ENCODE measurements around the gene EXOC8. TPM values are rescaled to one million over a fixed set of nuclear protein-coding genes. Genes with fewer than 3 reads are reported as not detected.

Gene EXOC8
- total and polyA plus RNA-seq, 2 donors (not counting 3 experiments of a cell fraction or from before 2014, with no cell fraction given): 2.8 to 13.2 TPM

DNA sequence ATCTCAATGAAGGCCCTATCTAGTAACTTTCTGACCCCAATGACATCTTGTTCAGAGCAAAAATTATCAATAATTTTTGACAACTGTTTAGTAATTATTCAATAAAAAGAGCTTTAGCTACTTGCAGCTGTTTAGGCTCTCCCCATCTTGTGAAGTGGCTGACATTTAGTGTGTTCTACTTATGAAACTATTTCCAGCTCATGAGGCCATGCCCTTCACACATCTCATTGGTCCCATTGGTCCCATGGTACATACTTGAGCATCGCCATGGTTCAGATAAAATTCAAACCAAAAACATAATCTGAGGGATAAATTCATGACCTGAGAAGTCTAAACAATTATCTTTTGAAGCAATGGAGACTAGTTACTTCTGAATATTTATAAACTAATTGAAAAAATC lies 24.7 kb upstream of the EXOC8 start:
- ChIA-PET POLR2A (no interaction called here), CTCF (interaction anchor here (0.6 to 3.6 kb wide), 9 partner anchors 10 to 222 kb away, joined by 3 to 19 read pairs (median 4); partner anchors contain the start of gene EXOC8)
- Histone ChIP-seq H3K4me1 (ENCODE audit: control insufficient read depth, extremely low read depth, insufficient read depth, low read length) (peaks cover 4% of the 10 kb centered on the region), H2AFZ (ENCODE audit: low read depth, low read length) (no peak overlapping the region), H3K27me3 (ENCODE audit: control insufficient read depth in 2 of 2, insufficient read depth in 2 of 2, low read length in 2 of 2) (no peaks in the 10 kb centered on the region), H3K4me2 (ENCODE audit: insufficient read depth, low read length) (no peak overlapping the region), H4K20me1 (replicated peaks; ENCODE audit: control insufficient read depth, extremely low read depth, insufficient read depth, low read length) (no peaks in the 10 kb centered on the region), H3K4me3 (replicated peaks in 1 of 3; ENCODE audit: insufficient read depth in 1 of 3, low read depth in 1 of 3, low read length in 3 of 3) (no peak overlapping the region), H3K9me3 (replicated peaks; ENCODE audit: control insufficient read depth, insufficient read depth, low read length) (no peaks in the 10 kb centered on the region), H3K79me2 (ENCODE audit: control insufficient read depth, insufficient read depth, low read length) (no peaks in the 10 kb centered on the region), H3K27ac (ENCODE audit: insufficient read depth, low read depth, low read length) (no peak overlapping the region), H3K9ac (replicated peaks; ENCODE audit: extremely low read depth, insufficient read depth, low read length) (no peak overlapping the region), H3K9me1 (replicated peaks; ENCODE audit: control insufficient read depth, extremely low read depth, insufficient read depth, low read length) (no peaks in the 10 kb centered on the region), H3K36me3 (ENCODE audit: control insufficient read depth in 2 of 2, extremely low read depth in 1 of 2, insufficient read depth in 2 of 2, low read length in 2 of 2) (peaks cover 0 to under 1% of the 10 kb centered on the region in 2 experiments)
- intact Hi-C loops (cut with micrococcal nuclease): no loop called here
- dilution Hi-C loops (cut with MboI; ENCODE audit: extremely low pct_ligation_motif_present, low sequenced_read_pairs): no loop called here
- TF ChIP-seq MYC (IDR thresholded peaks at IDR 0.05; ENCODE audit: low read depth, low read length): no peak
- no peak for TF ChIP-seq CTCF (IDR thresholded peaks at IDR 0.05; ENCODE audit: extremely low read depth in 1 of 2, insufficient read depth in 1 of 2, low read depth in 1 of 2, low read length in 2 of 2)
- no peak for TF ChIP-seq EZH2 (IDR thresholded peaks at IDR 0.05; ENCODE audit: borderline replicate concordance, low read depth, low read length, severe bottlenecking)
- no peak for TF ChIP-seq POLR2AphosphoS5 (IDR thresholded peaks at IDR 0.05; ENCODE audit: insufficient read depth, low read depth, low read length)
- no peak for TF ChIP-seq GATA2 (IDR thresholded peaks at IDR 0.05; ENCODE audit: insufficient read depth, insufficient read length, low read depth, low read length)
- TF ChIP-seq MAX (IDR thresholded peaks at IDR 0.05; ENCODE audit: insufficient read depth, insufficient read length): no peak
- no peak for TF ChIP-seq JUN (IDR thresholded peaks at IDR 0.05; ENCODE audit: borderline replicate concordance, insufficient read depth, insufficient read length, low read depth)
- no peak for TF ChIP-seq POLR2A (IDR thresholded peaks at IDR 0.05; ENCODE audit: low read depth, low read length)
- no peak for TF ChIP-seq FOS (IDR thresholded peaks at IDR 0.05; ENCODE audit: borderline replicate concordance, insufficient read depth, low read length)
- DNase-seq (ENCODE audit: low read depth, low spot score): no peak
- no TSS peak for BruUV-seq (replicated peaks)
- no peak for FAIRE-seq

Measured in endothelial cell of umbilical vein (primary cell).